ENCODE data around the gene ZCWPW1.
"Not testable (repeated sequence)": the region's sequence is repeated elsewhere in the genome, so short reads cannot be mapped to it uniquely, and the experiment has no call there.

- not testable (repeated sequence) for TF ChIP-seq EZH2 (IDR thresholded peaks at IDR 0.05); POLR2AphosphoS5 (IDR thresholded peaks at IDR 0.05; ENCODE audit: borderline replicate concordance, low read depth, low read length)
Measured at GRCh38 chr7:100373870-100374598, 54.5 kb downstream of the ZCWPW1 start.

All from SK-N-MC (cell line).